HepG2 (cell line): ENCODE measurements around the gene XRCC1. TPM values are rescaled to one million over a fixed set of nuclear protein-coding genes. Genes with fewer than 3 reads are reported as not detected.

ENCODE experiments used
- ASH2L ChIP-seq: fragments of 300-600, 200-600 bp; sonication (generic); IDR thresholded peaks from 2 replicates; pipeline ENCODE4 v1.7.0; 2017; ENCODE audit warnings: low read depth, mild to moderate bottlenecking, moderate library complexity, mixed read lengths, low read length; ENCODE audit not compliant: insufficient read length
- CREB3 ChIP-seq: sonication (generic); formaldehyde crosslinking; IDR thresholded peaks from 2 replicates; pipeline ENCODE4 v1.5.0; 2020; ENCODE audit warnings: missing genetic modification reagents
- GPN1 ChIP-seq: sonication (generic); formaldehyde crosslinking; IDR thresholded peaks from 2 replicates; pipeline ENCODE4 v1.5.1; 2020; ENCODE audit warnings: missing genetic modification reagents, borderline replicate concordance
- HNRNPLL ChIP-seq: fragments of 200-400 bp; formaldehyde crosslinking; IDR thresholded peaks from 2 replicates; pipeline ENCODE4 v1.6.1; 2017; ENCODE audit warnings: mild to moderate bottlenecking, low read depth, low read length; ENCODE audit not compliant: poor library complexity, severe bottlenecking
- KLF11 ChIP-seq: IDR thresholded peaks from 2 replicates; pipeline ENCODE4 v1.6.1; 2016; ENCODE audit warnings: missing compliant biosample characterization
- MAX ChIP-seq: IDR thresholded peaks from 2 replicates; pipeline ENCODE4 v1.6.1; 2012; ENCODE audit warnings: inconsistent platforms
- MLX ChIP-seq: IDR thresholded peaks from 2 replicates; pipeline ENCODE4 v1.6.1; 2016
- RBFOX2 ChIP-seq: fragments of 200-400 bp; formaldehyde crosslinking; IDR thresholded peaks from 2 replicates; pipeline ENCODE4 v1.6.1; 2017; ENCODE audit warnings: low read depth, mild to moderate bottlenecking, low read length
- SMYD3 ChIP-seq: sonication (generic); formaldehyde crosslinking; IDR thresholded peaks from 2 replicates; pipeline ENCODE4 v1.8.1; 2023; ENCODE audit warnings: mild to moderate bottlenecking, missing genetic modification reagents
- TAF1 ChIP-seq: sonication (generic); formaldehyde crosslinking; IDR thresholded peaks from 2 replicates; pipeline ENCODE4 v1.4.0; 2020; ENCODE audit warnings: missing genetic modification reagents
- TIGD3 ChIP-seq: sonication (generic); formaldehyde crosslinking; IDR thresholded peaks from 2 replicates; pipeline ENCODE4 v1.5.1; 2020; ENCODE audit warnings: mild to moderate bottlenecking, missing genetic modification reagents, borderline replicate concordance
- XRCC5 ChIP-seq: fragments of 200-400 bp; formaldehyde crosslinking; optimal IDR thresholded peaks from 2 replicates; pipeline ENCODE3; 2017; ENCODE audit warnings: mild to moderate bottlenecking, low read length
- ZBTB8A ChIP-seq: sonication (generic); formaldehyde crosslinking; IDR thresholded peaks from 2 replicates; pipeline ENCODE4 v1.4.0; 2020; ENCODE audit warnings: mild to moderate bottlenecking, low read depth, missing genetic modification reagents, borderline replicate concordance
- ZNF142 ChIP-seq: sonication (generic); formaldehyde crosslinking; IDR thresholded peaks from 2 replicates; pipeline ENCODE4 v1.4.0; 2020; ENCODE audit warnings: missing genetic modification reagents
- ZNF17 ChIP-seq: sonication (generic); formaldehyde crosslinking; IDR thresholded peaks from 2 replicates; pipeline ENCODE4 v1.5.0; 2020; ENCODE audit warnings: mild to moderate bottlenecking, missing genetic modification reagents
- ZNF264 ChIP-seq: sonication (generic); formaldehyde crosslinking; IDR thresholded peaks from 2 replicates; pipeline ENCODE4 v1.4.0; 2020; ENCODE audit warnings: missing genetic modification reagents
- ZNF615 ChIP-seq: sonication (generic); formaldehyde crosslinking; IDR thresholded peaks from 2 replicates; pipeline ENCODE4 v1.5.0; 2020; ENCODE audit warnings: mild to moderate bottlenecking, missing genetic modification reagents, borderline replicate concordance
- polyA plus RNA-seq, 8 experiments: library from polyadenylated mRNA; depleted of rRNA in 3 of 8; stranded (reverse) in 7 of 8; unstranded in 1 of 8; fragments of >200 nt; fragmentation: Illumina TruSeq in 4 of 8; extraction: Trizol in 4 of 8; gene quantifications; 2 replicates each; pipeline versions ENCODE4 v1.2.1 to v1.2.3, GENCODE V29; 2011 to 2016; ENCODE audit warnings: low read depth in 4 of 8, missing spikeins in 1 of 8, mixed read lengths in 1 of 8; ENCODE audit not compliant: insufficient read depth in 1 of 8
- total RNA-seq, 5 experiments: library from RNA; depleted of rRNA; stranded (reverse); fragments of >200 nt; fragmentation: Illumina TruSeq; extraction: Trizol; gene quantifications; 2 replicates each; pipeline ENCODE4 v1.2.3, GENCODE V29; 2016; ENCODE audit warnings: low read depth in 1 of 5
- TF ChIP-seq, protein P1 (sequence below): sonication (generic); formaldehyde crosslinking; IDR thresholded peaks from 2 replicates; pipeline ENCODE4 v1.5.0; 2020; ENCODE audit warnings: mild to moderate bottlenecking, missing genetic modification reagents, borderline replicate concordance

The XRCC1 gene
- total and polyA plus RNA-seq, 2 of the 13 experiments (the other 11 are each of a cell fraction or from before 2014, with no cell fraction given): 24.7 to 26.3 TPM

GRCh38 chr19:43618921-43619261 lies 43.6 kb upstream of the XRCC1 start (continued):
- TF ChIP-seq HNRNPLL (no peak), KLF11 (no peak), CREB3 (CRISPR knock-in tag) (no peak), ASH2L (no peak), XRCC5 (no peak), RBFOX2 (no peak), ZNF142 (CRISPR knock-in tag) (no peak), ZNF264 (CRISPR knock-in tag) (no peak), ZBTB8A (CRISPR knock-in tag) (no peak), TIGD3 (CRISPR knock-in tag) (no peak), GPN1 (CRISPR knock-in tag) (no peak), SMYD3 (CRISPR knock-in tag) (no peak; the same call in 1 of the 2 replicates), ZNF17 (no peak), MLX (CRISPR knock-in tag) (no peak), ZNF615 (CRISPR knock-in tag) (no peak), MAX (peak; percentile 55; the same call in 1 of the 2 replicates), TAF1 (CRISPR knock-in tag) (no peak)
- TF ChIP-seq, protein P1, sequence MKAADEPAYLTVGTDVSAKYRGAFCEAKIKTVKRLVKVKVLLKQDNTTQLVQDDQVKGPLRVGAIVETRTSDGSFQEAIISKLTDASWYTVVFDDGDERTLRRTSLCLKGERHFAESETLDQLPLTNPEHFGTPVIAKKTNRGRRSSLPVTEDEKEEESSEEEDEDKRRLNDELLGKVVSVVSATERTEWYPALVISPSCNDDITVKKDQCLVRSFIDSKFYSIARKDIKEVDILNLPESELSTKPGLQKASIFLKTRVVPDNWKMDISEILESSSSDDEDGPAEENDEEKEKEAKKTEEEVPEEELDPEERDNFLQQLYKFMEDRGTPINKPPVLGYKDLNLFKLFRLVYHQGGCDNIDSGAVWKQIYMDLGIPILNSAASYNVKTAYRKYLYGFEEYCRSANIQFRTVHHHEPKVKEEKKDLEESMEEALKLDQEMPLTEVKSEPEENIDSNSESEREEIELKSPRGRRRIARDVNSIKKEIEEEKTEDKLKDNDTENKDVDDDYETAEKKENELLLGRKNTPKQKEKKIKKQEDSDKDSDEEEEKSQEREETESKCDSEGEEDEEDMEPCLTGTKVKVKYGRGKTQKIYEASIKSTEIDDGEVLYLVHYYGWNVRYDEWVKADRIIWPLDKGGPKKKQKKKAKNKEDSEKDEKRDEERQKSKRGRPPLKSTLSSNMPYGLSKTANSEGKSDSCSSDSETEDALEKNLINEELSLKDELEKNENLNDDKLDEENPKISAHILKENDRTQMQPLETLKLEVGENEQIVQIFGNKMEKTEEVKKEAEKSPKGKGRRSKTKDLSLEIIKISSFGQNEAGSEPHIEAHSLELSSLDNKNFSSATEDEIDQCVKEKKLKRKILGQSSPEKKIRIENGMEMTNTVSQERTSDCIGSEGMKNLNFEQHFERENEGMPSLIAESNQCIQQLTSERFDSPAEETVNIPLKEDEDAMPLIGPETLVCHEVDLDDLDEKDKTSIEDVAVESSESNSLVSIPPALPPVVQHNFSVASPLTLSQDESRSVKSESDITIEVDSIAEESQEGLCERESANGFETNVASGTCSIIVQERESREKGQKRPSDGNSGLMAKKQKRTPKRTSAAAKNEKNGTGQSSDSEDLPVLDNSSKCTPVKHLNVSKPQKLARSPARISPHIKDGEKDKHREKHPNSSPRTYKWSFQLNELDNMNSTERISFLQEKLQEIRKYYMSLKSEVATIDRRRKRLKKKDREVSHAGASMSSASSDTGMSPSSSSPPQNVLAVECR (CRISPR knock-in tag): no peak
